Neural progenitor cell (in vitro differentiated cells): ENCODE results near the gene DHRS13. TPM values are rescaled to one million over a fixed set of nuclear protein-coding genes. Genes with fewer than 3 reads are reported as not detected.

ENCODE experiments used
- DNase-seq: peaks from one replicate; pipeline ENCODE4 v3.0.0-alpha.2; 2016; ENCODE audit warnings: low spot score
- H2AFZ ChIP-seq: fragments of 200-600 bp; sonication (generic); replicated peaks from 2 replicates; pipeline ENCODE4 v1.6.1; 2016; ENCODE audit warnings: antibody characterized with exemption
- H3F3A ChIP-seq: fragments of 200-600 bp; sonication (generic); 2 replicates; pipeline ENCODE4 v1.6.1; 2016; ENCODE audit warnings: antibody characterized with exemption, low read depth
- H3K27ac ChIP-seq: fragments of 200-600 bp; sonication (generic); 2 replicates; pipeline ENCODE4 v1.5.1; 2016; ENCODE audit warnings: mild to moderate bottlenecking
- H3K27me3 ChIP-seq: fragments of 200-600 bp; sonication (generic); 2 replicates; pipeline ENCODE4 v1.6.1; 2016; ENCODE audit warnings: mild to moderate bottlenecking, moderate library complexity
- H3K36me3 ChIP-seq: fragments of 200-600 bp; sonication (generic); 2 replicates; pipeline ENCODE4 v1.5.1; 2016
- H3K4me1 ChIP-seq: fragments of 200-600 bp; sonication (generic); 2 replicates; pipeline ENCODE4 v1.6.1; 2016; ENCODE audit warnings: mixed run types
- H3K4me2 ChIP-seq: fragments of 200-600 bp; sonication (generic); 2 replicates; pipeline ENCODE4 v1.6.1; 2016
- H3K4me3 ChIP-seq: fragments of 200-600 bp; sonication (generic); 2 replicates; pipeline ENCODE4 v1.5.1; 2016
- H3K79me2 ChIP-seq: fragments of 200-600 bp; sonication (generic); 2 replicates; pipeline ENCODE4 v1.6.1; 2016; ENCODE audit warnings: low read depth
- H3K9ac ChIP-seq: fragments of 200-600 bp; sonication (generic); 2 replicates; pipeline ENCODE4 v1.6.1; 2016
- H3K9me3 ChIP-seq: fragments of 200-600 bp; sonication (generic); 2 replicates; pipeline ENCODE4 v1.5.1; 2016; ENCODE audit warnings: low read depth
- H4K20me1 ChIP-seq: fragments of 200-600 bp; sonication (generic); 2 replicates; pipeline ENCODE4 v1.6.1; 2016; ENCODE audit warnings: low read depth
- H3K27ac Mint-ChIP-seq: 3 replicates; pipeline ENCODE4 v1.8.0; 2021; ENCODE audit warnings: mixed read lengths
- H3K27me3 Mint-ChIP-seq: 2 replicates; pipeline ENCODE4 v1.8.0; 2022; ENCODE audit warnings: low read depth, mild to moderate bottlenecking, inconsistent platforms, moderate library complexity, mixed read lengths; ENCODE audit not compliant: insufficient read depth
- H3K36me3 Mint-ChIP-seq: 3 replicates; pipeline ENCODE4 v1.8.0; 2021; ENCODE audit warnings: mixed read lengths
- H3K4me1 Mint-ChIP-seq: 3 replicates; pipeline ENCODE4 v1.8.0; 2021; ENCODE audit warnings: mixed read lengths
- H3K4me3 Mint-ChIP-seq: 3 replicates; pipeline ENCODE4 v1.8.0; 2021; ENCODE audit warnings: mild to moderate bottlenecking, moderate library complexity, mixed read lengths
- H3K9me3 Mint-ChIP-seq: 3 replicates; pipeline ENCODE4 v1.8.0; 2020; ENCODE audit warnings: mixed read lengths
- CTCF ChIP-seq: fragments of 200-600 bp; sonication (generic); IDR thresholded peaks from 2 replicates; pipeline ENCODE4 v1.5.1; 2017; ENCODE audit warnings: antibody characterized with exemption, mild to moderate bottlenecking
- EZH2 ChIP-seq: fragments of 200-600 bp; sonication (generic); IDR thresholded peaks from 2 replicates; pipeline ENCODE4 v1.6.1; 2017; ENCODE audit warnings: antibody characterized with exemption, mild to moderate bottlenecking, moderate library complexity
- EZH2phosphoT487 ChIP-seq: fragments of 200-600 bp; sonication (generic); IDR thresholded peaks from 2 replicates; pipeline ENCODE4 v1.6.1; 2017; ENCODE audit warnings: antibody characterized with exemption
- total RNA-seq: library from RNA; depleted of rRNA; stranded (reverse); fragments of >200 nt; gene quantifications from 2 replicates; pipeline ENCODE4 v1.2.3, GENCODE V29; 2015; ENCODE audit warnings: low replicate concordance

The DHRS13 gene
- total RNA-seq, 1 donor from 2014 or later, result 25.6 TPM

GRCh38 chr17:28951428-28951990 is 48.6 kb upstream of the DHRS13 start, which contains the start of gene PHF12:
Gene PHF12, minus strand, starts transcription at chr17:28951518. Its CDS starts 558 bp downstream, at chr17:28950960.
- Histone ChIP-seq H3F3A (peaks cover 55% of the 10 kb centered on the region), H3K9ac (peak within 1 kb of the TSS; percentile 52), H3K36me3 (no peaks in the 10 kb centered on the region), H3K27ac (peak within 1 kb of the TSS; percentile 86), H3K4me3 (peak within 1 kb of the TSS; percentile 80), H3K4me1 (peaks cover 16% of the 10 kb centered on the region), H2AFZ (peak within 1 kb of the TSS; percentile 81), H3K9me3 (no peaks in the 10 kb centered on the region), H4K20me1 (peaks cover 35% of the 10 kb centered on the region), H3K4me2 (peak within 1 kb of the TSS; percentile 89), H3K27me3 (no peaks in the 10 kb centered on the region), H3K79me2 (peaks cover 47% of the 10 kb centered on the region)
- Mint-ChIP-seq H3K4me3 (peak within 1 kb of the TSS; percentile 96), H3K4me1 (peaks cover 18% of the 10 kb centered on the region), H3K9me3 (no peaks in the 10 kb centered on the region), H3K27me3 (peaks cover 3% of the 10 kb centered on the region), H3K36me3 (peaks cover 6% of the 10 kb centered on the region), H3K27ac (peak within 1 kb of the TSS; percentile 82)
- peak; percentile 100 for DNase-seq
- TF ChIP-seq EZH2 (no peak), CTCF (no peak), EZH2phosphoT487 (peak; percentile 49)

GRCh38 chr17:28950752-28951427 is 48.0 kb upstream of the DHRS13 start:
- Histone ChIP-seq H3F3A (peaks cover 61% of the 10 kb centered on the region), H3K36me3 (no peaks in the 10 kb centered on the region), H3K4me2 (peak overlapping the region; percentile 88), H3K9ac (peak overlapping the region; percentile 52), H2AFZ (no peak overlapping the region), H4K20me1 (peaks cover 42% of the 10 kb centered on the region), H3K4me1 (peaks cover 21% of the 10 kb centered on the region), H3K27me3 (no peaks in the 10 kb centered on the region), H3K79me2 (peaks cover 54% of the 10 kb centered on the region), H3K27ac (peak overlapping the region; percentile 86), H3K4me3 (peak overlapping the region; percentile 80), H3K9me3 (no peaks in the 10 kb centered on the region)
- H3K4me3 Mint-ChIP-seq, result peak overlapping the region; percentile 96
- TF ChIP-seq CTCF, result no peak
- no peak for TF ChIP-seq EZH2phosphoT487
- TF ChIP-seq EZH2, result no peak
- peaks cover 21% of the 10 kb centered on the region for H3K4me1 Mint-ChIP-seq
- H3K27me3 Mint-ChIP-seq, result peaks cover 3% of the 10 kb centered on the region
- peaks cover 8% of the 10 kb centered on the region for H3K36me3 Mint-ChIP-seq
- no peaks in the 10 kb centered on the region for H3K9me3 Mint-ChIP-seq
- DNase-seq, result no peak
- H3K27ac Mint-ChIP-seq, result peak overlapping the region; percentile 82

GRCh38 chr17:28950017-28950751 is 47.3 kb upstream of the DHRS13 start:
- Histone ChIP-seq H3K9ac (peak overlapping the region; percentile 52), H3K27ac (peak overlapping the region; percentile 86), H3K4me3 (peak overlapping the region; percentile 80), H3F3A (peaks cover 68% of the 10 kb centered on the region), H3K4me2 (peak overlapping the region; percentile 88), H3K79me2 (peaks cover 61% of the 10 kb centered on the region), H4K20me1 (peaks cover 49% of the 10 kb centered on the region), H3K4me1 (peaks cover 21% of the 10 kb centered on the region), H2AFZ (no peak overlapping the region), H3K27me3 (no peaks in the 10 kb centered on the region), H3K9me3 (no peaks in the 10 kb centered on the region), H3K36me3 (no peaks in the 10 kb centered on the region)
- H3K4me3 Mint-ChIP-seq, result peak overlapping the region; percentile 96
- TF ChIP-seq CTCF (no peak), EZH2 (no peak), EZH2phosphoT487 (no peak)
- H3K9me3 Mint-ChIP-seq, result no peaks in the 10 kb centered on the region
- peaks cover 26% of the 10 kb centered on the region for H3K4me1 Mint-ChIP-seq
- DNase-seq, result peak; percentile 76
- H3K36me3 Mint-ChIP-seq, result peaks cover 8% of the 10 kb centered on the region
- H3K27ac Mint-ChIP-seq, result peak overlapping the region; percentile 82
- H3K27me3 Mint-ChIP-seq, result peaks cover 3% of the 10 kb centered on the region
